ENCODE data around the gene SLC8B1. TPM values are rescaled to one million over a fixed set of nuclear protein-coding genes. Genes with fewer than 3 reads are reported as not detected.

The SLC8B1 gene
- total RNA-seq, result 17.6 and 24.9 TPM in 2 replicates

GRCh38 chr12:113334786-113335539, at the start of gene SLC8B1:
SLC8B1 (minus strand) TSS chr12:113335109; CDS start chr12:113332878, 2,231 bp downstream.

GRCh38 chr12:113358381-113359132, 23.6 kb upstream of the SLC8B1 start, which contains the start of gene PLBD2:
PLBD2 (plus strand) TSS chr12:113358587; CDS start chr12:113358601, 14 bp downstream.

Small RNA genes within 50 kb of the gene (small RNA-seq; reads per million reads assigned to genes)
- not detected for gene MIR6762

Other genes starting within 250 kb of the SLC8B1 start
- gene RASAL1, start 199.3 kb downstream of the SLC8B1 start, total RNA-seq, result not detected in 2 replicates
- not detected in 2 replicates for gene CFAP73, start 185.4 kb downstream of the SLC8B1 start, total RNA-seq
- gene DDX54, start 149.6 kb downstream of the SLC8B1 start, total RNA-seq, result 68.1 and 72.2 TPM in 2 replicates
- gene RITA1, start 149.4 kb downstream of the SLC8B1 start, total RNA-seq, result 21.9 and 26.3 TPM in 2 replicates
- gene TPCN1, start 113.6 kb downstream of the SLC8B1 start, total RNA-seq, result 12.0 and 15.4 TPM in 2 replicates
- gene PLBD2, start 23.5 kb upstream of the SLC8B1 start, total RNA-seq, result 22.2 and 27.4 TPM in 2 replicates
- 0.07 TPM in 1 of 2 replicates, not detected in the other for gene SDS, start 68.8 kb upstream of the SLC8B1 start, total RNA-seq
- gene SDSL, start 87.3 kb upstream of the SLC8B1 start, total RNA-seq, result 2.2 and 2.8 TPM in 2 replicates
- not detected in 2 replicates for gene LHX5, start 136.8 kb upstream of the SLC8B1 start, total RNA-seq

Data from thoracic aorta endothelial cell (primary cell).